ENCODE measurements around the gene TMEM54. TPM values are rescaled to one million over a fixed set of nuclear protein-coding genes. Genes with fewer than 3 reads are reported as not detected.

TMEM54 gene
- total and polyA plus RNA-seq, 9 of the 15 experiments (the other 6 are each of a cell fraction or from before 2014, with no cell fraction given) = 1.00 to 16.2 (median 8.2) TPM

- TF ChIP-seq AFF4 (CRISPR knock-in tag; IDR thresholded peaks at IDR 0.05) (no peak), ZZZ3 (IDR thresholded peaks at IDR 0.05) (no peak), RBM39 (optimal IDR thresholded peaks at IDR 0.05; ENCODE audit: low read depth, low read length) (no peak), IRF2 (CRISPR knock-in tag; IDR thresholded peaks at IDR 0.05) (no peak), ZNF263 (CRISPR knock-in tag; IDR thresholded peaks at IDR 0.05; ENCODE audit: borderline replicate concordance) (no peak; the same call in 1 of the 2 replicates), BCL6 (CRISPR knock-in tag; IDR thresholded peaks at IDR 0.05) (no peak), MTF1 (CRISPR knock-in tag; IDR thresholded peaks at IDR 0.05; ENCODE audit: borderline replicate concordance) (no peak), ZNF57 (CRISPR knock-in tag; IDR thresholded peaks at IDR 0.05) (no peak), ZC3H4 (CRISPR knock-in tag; IDR thresholded peaks at IDR 0.05; ENCODE audit: borderline replicate concordance) (no peak), ZNF239 (CRISPR knock-in tag; IDR thresholded peaks at IDR 0.05) (no peak), ZBTB34 (CRISPR knock-in tag; IDR thresholded peaks at IDR 0.05) (no peak), XRCC3 (IDR thresholded peaks at IDR 0.05) (no peak), ZFP91 (CRISPR knock-in tag; IDR thresholded peaks at IDR 0.05) (no peak; the same call in 1 of the 2 replicates), PHB2 (IDR thresholded peaks at IDR 0.05; ENCODE audit: low read depth) (no peak), NFIX (CRISPR knock-in tag; IDR thresholded peaks at IDR 0.05; ENCODE audit: low read depth) (no peak), PTRF (tag; IDR thresholded peaks at IDR 0.05) (no peak), ZNF12 (CRISPR knock-in tag; IDR thresholded peaks at IDR 0.05) (no peak), CGGBP1 (CRISPR knock-in tag; IDR thresholded peaks at IDR 0.05) (no peak), EHMT2 (IDR thresholded peaks at IDR 0.05) (no peak), HNRNPH1 (optimal IDR thresholded peaks at IDR 0.05; ENCODE audit: low read depth, low read length) (no peak)
These were observed 24.6 kb downstream of the TMEM54 start (continued) for GRCh38 chr1:32876341-32877210.

Data from K562 (cell line).